Endothelial cell of umbilical vein (primary cell): Measurements from ENCODE around the gene CBX6. TPM values are rescaled to one million over a fixed set of nuclear protein-coding genes. Genes with fewer than 3 reads are reported as not detected.

Source experiments
- BruUV-seq: library from RNA; stranded (reverse); fragments of 400-500 nt; replicated peaks from 2 replicates; lab custom pipeline; 2021; lab: Mats Ljungman, UMichigan
- CTCF ChIA-PET: fragments of 300-600, 350-600 bp; sonication (Branson Sonifier 250); formaldehyde crosslinking; loops from one replicate; lab custom pipeline; 2021; ENCODE audit warnings: antibody characterized with exemption, inconsistent platforms; lab: Charles Lee
- POLR2A ChIA-PET: fragments of 300-600, 350-600 bp; sonication (Branson Sonifier 250); formaldehyde crosslinking; loops from one replicate; lab custom pipeline; 2021; ENCODE audit warnings: antibody characterized with exemption, inconsistent platforms; lab: Charles Lee
- DNase-seq: peaks from one replicate; pipeline ENCODE4 v3.0.0-alpha.2; 2011; ENCODE audit warnings: low read depth, low spot score
- FAIRE-seq: peaks from 2 replicates; lab custom pipeline; 2011; peaks lifted over from hg19 to GRCh38; lab: Jason Lieb, UNC
- H2AFZ ChIP-seq: 2 replicates; pipeline ENCODE4 v1.6.0; 2012; ENCODE audit warnings: low read depth, low read length, control low read depth, inconsistent platforms
- H3K27ac ChIP-seq: 2 replicates; pipeline ENCODE4 v1.5.1; 2011; ENCODE audit warnings: low read depth, mild to moderate bottlenecking, control low read depth, low read length, moderate library complexity; ENCODE audit not compliant: insufficient read depth
- H3K27me3 ChIP-seq, 2 experiments: 2 replicates each; pipeline versions ENCODE4 v1.6.0 to v1.6.1; 2011; ENCODE audit warnings: low read length in 2 of 2, mixed read lengths in 1 of 2; ENCODE audit not compliant: control insufficient read depth in 2 of 2, insufficient read depth in 2 of 2
- H3K36me3 ChIP-seq, 2 experiments: 2 replicates in 1 of 2; 3 replicates in 1 of 2; pipeline ENCODE4 v1.5.1; 2011; ENCODE audit warnings: low read length in 2 of 2, mild to moderate bottlenecking in 1 of 2, moderate library complexity in 1 of 2; ENCODE audit not compliant: control insufficient read depth in 2 of 2, insufficient read depth in 2 of 2; ENCODE audit errors: extremely low read depth in 1 of 2
- H3K4me1 ChIP-seq: 3 replicates; pipeline ENCODE4 v1.5.1; 2011; ENCODE audit warnings: mild to moderate bottlenecking, low read length; ENCODE audit not compliant: control insufficient read depth, insufficient read depth; ENCODE audit errors: extremely low read depth
- H3K4me2 ChIP-seq: 2 replicates; pipeline ENCODE4 v1.6.1; 2011; ENCODE audit warnings: low read length, control low read depth, mixed read lengths; ENCODE audit not compliant: insufficient read depth
- H3K4me3 ChIP-seq, 3 experiments: fragments of 200-600 bp in 1 of 3; sonication (generic), shearing (Covaris generic) in 1 of 3; replicated peaks in 1 of 3; 2 replicates each; pipeline ENCODE4 v1.5.1; 2011 to 2016; ENCODE audit warnings: control low read depth in 3 of 3, low read length in 3 of 3, mild to moderate bottlenecking in 2 of 3, inconsistent platforms in 1 of 3, low read depth in 1 of 3, moderate library complexity in 1 of 3; ENCODE audit not compliant: insufficient read depth in 1 of 3
- H3K79me2 ChIP-seq: 2 replicates; pipeline ENCODE4 v1.6.0; 2012; ENCODE audit warnings: low read length, inconsistent platforms; ENCODE audit not compliant: control insufficient read depth, insufficient read depth
- H3K9ac ChIP-seq: replicated peaks from 2 replicates; pipeline ENCODE3; 2011; ENCODE audit warnings: low read length, control low read depth; ENCODE audit not compliant: insufficient read depth; ENCODE audit errors: extremely low read depth
- H3K9me1 ChIP-seq: replicated peaks from 3 replicates; pipeline ENCODE4 v1.6.0; 2011; ENCODE audit warnings: mild to moderate bottlenecking, low read length; ENCODE audit not compliant: control insufficient read depth, insufficient read depth; ENCODE audit errors: extremely low read depth
- H3K9me3 ChIP-seq: replicated peaks from 2 replicates; pipeline ENCODE4 v1.5.1; 2012; ENCODE audit warnings: low read length, inconsistent platforms; ENCODE audit not compliant: control insufficient read depth, insufficient read depth
- H4K20me1 ChIP-seq: replicated peaks from 2 replicates; pipeline ENCODE3; 2011; ENCODE audit warnings: mild to moderate bottlenecking, low read length; ENCODE audit not compliant: control insufficient read depth, insufficient read depth; ENCODE audit errors: extremely low read depth
- EZH2 ChIP-seq: IDR thresholded peaks from 2 replicates; pipeline ENCODE4 v1.6.1; 2012; ENCODE audit warnings: borderline replicate concordance, low read depth, mild to moderate bottlenecking, moderate library complexity, low read length, inconsistent platforms; ENCODE audit not compliant: severe bottlenecking
- FOS ChIP-seq: IDR thresholded peaks from 2 replicates; pipeline ENCODE4 v1.6.1; 2011; ENCODE audit warnings: mild to moderate bottlenecking, low read length, moderate library complexity, borderline replicate concordance; ENCODE audit not compliant: insufficient read depth
- GATA2 ChIP-seq: IDR thresholded peaks from 2 replicates; pipeline ENCODE4 v1.7.0; 2011; ENCODE audit warnings: low read depth, mild to moderate bottlenecking, moderate library complexity, mixed read lengths, low read length; ENCODE audit not compliant: insufficient read length, insufficient read depth
- JUN ChIP-seq: IDR thresholded peaks from 2 replicates; pipeline ENCODE4 v1.6.1; 2011; ENCODE audit warnings: borderline replicate concordance, low read depth; ENCODE audit not compliant: insufficient read length, insufficient read depth
- MYC ChIP-seq: IDR thresholded peaks from one replicate; pipeline ENCODE4 v1.6.1; 2011; ENCODE audit warnings: mild to moderate bottlenecking, low read depth, low read length
- POLR2A ChIP-seq: IDR thresholded peaks from 2 replicates; pipeline ENCODE4 v1.6.1; 2012; ENCODE audit warnings: low read depth, mild to moderate bottlenecking, control low read depth, low read length
- POLR2AphosphoS5 ChIP-seq: IDR thresholded peaks from 2 replicates; pipeline ENCODE4 v1.6.1; 2012; ENCODE audit warnings: low read depth, mild to moderate bottlenecking, control low read depth, low read length, moderate library complexity; ENCODE audit not compliant: insufficient read depth
- dilution Hi-C: fragments of 300-500 bp; cut with MboI; formaldehyde crosslinking; loops from one replicate; pipeline ENCODE4 v1.15.0; 2019; ENCODE audit warnings: low sequenced_read_pairs; ENCODE audit not compliant: extremely low pct_ligation_motif_present
- intact Hi-C: fragments of 100-400 bp; cut with micrococcal nuclease; formaldehyde crosslinking; loops from one replicate; pipeline ENCODE4 v1.10.0; 2022
- polyA plus RNA-seq, 4 experiments: library from polyadenylated mRNA; depleted of rRNA in 3 of 4; stranded (reverse) in 3 of 4; unstranded in 1 of 4; fragments of >200 nt; gene quantifications; 2 replicates each; pipeline versions ENCODE4 v1.2.1 to v1.2.3, GENCODE V29; 2011 to 2012; ENCODE audit warnings: missing spikeins in 1 of 4
- total RNA-seq: library from RNA; stranded (reverse); gene quantifications from 2 replicates; pipeline ENCODE4 v1.2.3, GENCODE V29; 2021
- TF ChIP-seq, protein P1 (sequence below), 2 donors: IDR thresholded peaks; 1 replicate in 1 of 2; 2 replicates in 1 of 2; pipeline ENCODE4 v1.5.1; 2011; ENCODE audit warnings: low read length in 2 of 2, mild to moderate bottlenecking in 2 of 2, moderate library complexity in 2 of 2, control low read depth in 1 of 2, inconsistent platforms in 1 of 2, low read depth in 1 of 2; ENCODE audit not compliant: insufficient read depth in 1 of 2; ENCODE audit errors: extremely low read depth in 1 of 2
- TF ChIP-seq, protein P2 (sequence below): IDR thresholded peaks from 2 replicates; pipeline ENCODE4 v1.6.1; 2011; ENCODE audit not compliant: insufficient read depth, insufficient read length

The CBX6 gene
- total and polyA plus RNA-seq, 2 donors (not counting 3 experiments of a cell fraction or from before 2014, with no cell fraction given): 14.9 to 62.6 TPM

DNA sequence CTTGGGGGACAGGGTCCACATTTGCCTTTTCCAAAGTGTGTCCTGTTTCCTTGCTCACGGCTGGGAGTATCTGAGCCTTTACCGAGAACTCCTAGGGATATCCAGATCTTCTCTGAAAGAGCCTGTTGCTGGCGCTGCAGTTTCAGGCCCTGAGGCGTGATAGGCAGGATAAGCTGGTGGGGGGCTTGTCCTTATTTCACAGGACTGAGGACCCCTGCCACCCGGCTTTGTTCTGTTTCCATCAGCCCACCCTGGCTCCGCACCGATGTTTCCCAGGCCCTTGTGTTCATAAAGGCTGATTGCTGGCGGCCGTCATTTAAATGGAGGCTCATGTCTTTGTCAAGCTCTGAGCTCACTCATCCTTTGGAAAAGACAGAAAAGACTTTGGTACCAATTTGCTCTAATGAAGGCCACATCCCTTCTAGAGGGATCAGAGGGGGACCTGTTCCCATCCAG is 18.8 kb downstream of the CBX6 start:
- ChIA-PET POLR2A (no interaction called here), CTCF (interaction anchor here (0.8 to 4.5 kb wide), 6 partner anchors 10 to 269 kb away, joined by 3 to 41 read pairs (median 4); no protein-coding TSS in a partner anchor)
- BruUV-seq: no TSS peak
- TF ChIP-seq, protein P1, sequence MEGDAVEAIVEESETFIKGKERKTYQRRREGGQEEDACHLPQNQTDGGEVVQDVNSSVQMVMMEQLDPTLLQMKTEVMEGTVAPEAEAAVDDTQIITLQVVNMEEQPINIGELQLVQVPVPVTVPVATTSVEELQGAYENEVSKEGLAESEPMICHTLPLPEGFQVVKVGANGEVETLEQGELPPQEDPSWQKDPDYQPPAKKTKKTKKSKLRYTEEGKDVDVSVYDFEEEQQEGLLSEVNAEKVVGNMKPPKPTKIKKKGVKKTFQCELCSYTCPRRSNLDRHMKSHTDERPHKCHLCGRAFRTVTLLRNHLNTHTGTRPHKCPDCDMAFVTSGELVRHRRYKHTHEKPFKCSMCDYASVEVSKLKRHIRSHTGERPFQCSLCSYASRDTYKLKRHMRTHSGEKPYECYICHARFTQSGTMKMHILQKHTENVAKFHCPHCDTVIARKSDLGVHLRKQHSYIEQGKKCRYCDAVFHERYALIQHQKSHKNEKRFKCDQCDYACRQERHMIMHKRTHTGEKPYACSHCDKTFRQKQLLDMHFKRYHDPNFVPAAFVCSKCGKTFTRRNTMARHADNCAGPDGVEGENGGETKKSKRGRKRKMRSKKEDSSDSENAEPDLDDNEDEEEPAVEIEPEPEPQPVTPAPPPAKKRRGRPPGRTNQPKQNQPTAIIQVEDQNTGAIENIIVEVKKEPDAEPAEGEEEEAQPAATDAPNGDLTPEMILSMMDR (IDR thresholded peaks at IDR 0.05; ENCODE audit: extremely low read depth in 1 of 2, insufficient read depth in 1 of 2, low read depth in 1 of 2, low read length in 2 of 2): no peak
- TF ChIP-seq GATA2: no peak
- TF ChIP-seq, protein P2, sequence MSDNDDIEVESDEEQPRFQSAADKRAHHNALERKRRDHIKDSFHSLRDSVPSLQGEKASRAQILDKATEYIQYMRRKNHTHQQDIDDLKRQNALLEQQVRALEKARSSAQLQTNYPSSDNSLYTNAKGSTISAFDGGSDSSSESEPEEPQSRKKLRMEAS: no peak
- no peak for TF ChIP-seq MYC
- TF ChIP-seq EZH2: no peak
- no peak for TF ChIP-seq JUN
- TF ChIP-seq POLR2A: no peak
- no peak for TF ChIP-seq FOS
- TF ChIP-seq POLR2AphosphoS5: no peak
- intact Hi-C loops: no loop called here
- Histone ChIP-seq H3K9ac (no peak overlapping the region), H3K4me2 (no peak overlapping the region), H3K4me3 (no peak overlapping the region), H3K27ac (no peak overlapping the region), H2AFZ (no peak overlapping the region), H3K79me2 (no peaks in the 10 kb centered on the region), H3K9me1 (no peaks in the 10 kb centered on the region), H4K20me1 (no peaks in the 10 kb centered on the region), H3K36me3 (no peaks in the 10 kb centered on the region), H3K4me1 (no peaks in the 10 kb centered on the region), H3K9me3 (no peaks in the 10 kb centered on the region), H3K27me3 (peaks cover 3% of the 10 kb centered on the region in 2 experiments)
- dilution Hi-C loops: no loop called here
- no peak for FAIRE-seq
- no peak for DNase-seq
